GM12891 (cell line): Measurements from ENCODE around the gene RCVRN.

Experiments used
- PAX5 ChIP-seq: IDR thresholded peaks from 2 replicates; pipeline ENCODE4 v1.6.1; 2011; ENCODE audit warnings: low read length, moderate library complexity, mild to moderate bottlenecking; ENCODE audit not compliant: insufficient read depth, severe bottlenecking
- POLR2A ChIP-seq: IDR thresholded peaks from 2 replicates; pipeline ENCODE4 v1.6.1; 2011; ENCODE audit warnings: low read depth, low read length, control low read depth
- POLR2AphosphoS5 ChIP-seq: IDR thresholded peaks from 2 replicates; pipeline ENCODE4 v1.6.1; 2011; ENCODE audit warnings: low read depth, low read length, control low read depth
- SPI1 ChIP-seq: IDR thresholded peaks from 2 replicates; pipeline ENCODE4 v1.6.1; 2011; ENCODE audit warnings: low read depth, low read length, control low read depth
- TAF1 ChIP-seq: IDR thresholded peaks from 2 replicates; pipeline ENCODE4 v1.6.1; 2011; ENCODE audit warnings: low read depth, low read length, control low read depth

GRCh38 chr17:9890124-9890523 is 14.9 kb downstream of the RCVRN start:
- no peak for TF ChIP-seq SPI1
- no peak for TF ChIP-seq POLR2AphosphoS5
- TF ChIP-seq POLR2A, result no peak
- TF ChIP-seq PAX5, result no peak
- no peak for TF ChIP-seq TAF1
